HG02798 (cell line): Measurements from ENCODE around the gene LPP.

Experiments
- ATAC-seq: cut with Tn5 transposase; IDR thresholded peaks from one replicate; pipeline ENCODE4 v1.9.1; 2021; ENCODE audit warnings: mild to moderate bottlenecking; ENCODE audit not compliant: unreplicated experiment, poor library complexity

The LPP gene

DNA sequence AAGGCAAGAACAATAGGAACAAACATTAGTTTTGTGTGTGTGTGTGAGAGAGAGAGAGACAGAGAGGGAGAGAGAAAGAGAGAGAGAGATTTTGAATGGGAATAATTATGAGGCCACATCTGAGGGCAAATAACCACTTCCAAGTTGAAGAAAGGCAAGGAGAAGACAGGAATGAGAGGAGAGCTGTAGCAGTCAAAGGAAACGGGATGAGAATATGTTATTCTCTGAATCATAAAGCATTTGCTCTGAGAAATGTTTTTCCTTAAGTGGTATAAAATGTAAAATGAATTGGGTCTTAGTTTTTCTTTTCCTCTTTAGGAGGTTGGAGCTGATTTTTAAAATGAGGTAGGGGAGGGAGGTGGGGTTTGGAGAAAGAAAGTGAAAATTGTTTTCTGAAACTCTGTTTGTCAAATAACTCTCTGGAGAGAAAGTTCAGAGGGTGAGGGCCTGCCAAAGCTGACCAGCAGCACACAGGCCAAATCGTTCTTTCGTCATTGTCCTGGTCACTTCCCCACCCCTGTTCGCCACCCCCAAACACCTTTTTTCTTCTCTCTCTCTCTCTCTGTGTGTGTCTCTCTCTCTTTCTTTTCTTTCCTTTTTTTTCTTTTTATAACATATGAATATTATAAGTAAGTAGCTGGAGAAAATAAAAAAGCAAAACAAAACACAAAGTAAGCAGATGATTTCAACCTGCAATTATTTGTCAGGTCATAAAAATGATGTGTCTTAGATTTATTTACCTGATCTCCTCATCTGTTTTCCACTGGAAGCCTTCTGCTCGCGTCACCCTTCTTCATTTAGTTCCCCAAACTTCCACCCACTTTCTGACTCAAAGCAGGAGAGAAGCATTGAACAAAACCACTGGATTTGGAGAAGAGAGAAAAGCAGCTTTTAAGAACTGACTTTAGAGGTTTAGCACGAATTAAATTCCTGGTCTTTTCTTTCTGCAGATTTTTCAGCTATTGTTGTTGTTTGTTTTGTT lies 110.6 kb downstream of the LPP start:
- no peak for ATAC-seq

DNA sequence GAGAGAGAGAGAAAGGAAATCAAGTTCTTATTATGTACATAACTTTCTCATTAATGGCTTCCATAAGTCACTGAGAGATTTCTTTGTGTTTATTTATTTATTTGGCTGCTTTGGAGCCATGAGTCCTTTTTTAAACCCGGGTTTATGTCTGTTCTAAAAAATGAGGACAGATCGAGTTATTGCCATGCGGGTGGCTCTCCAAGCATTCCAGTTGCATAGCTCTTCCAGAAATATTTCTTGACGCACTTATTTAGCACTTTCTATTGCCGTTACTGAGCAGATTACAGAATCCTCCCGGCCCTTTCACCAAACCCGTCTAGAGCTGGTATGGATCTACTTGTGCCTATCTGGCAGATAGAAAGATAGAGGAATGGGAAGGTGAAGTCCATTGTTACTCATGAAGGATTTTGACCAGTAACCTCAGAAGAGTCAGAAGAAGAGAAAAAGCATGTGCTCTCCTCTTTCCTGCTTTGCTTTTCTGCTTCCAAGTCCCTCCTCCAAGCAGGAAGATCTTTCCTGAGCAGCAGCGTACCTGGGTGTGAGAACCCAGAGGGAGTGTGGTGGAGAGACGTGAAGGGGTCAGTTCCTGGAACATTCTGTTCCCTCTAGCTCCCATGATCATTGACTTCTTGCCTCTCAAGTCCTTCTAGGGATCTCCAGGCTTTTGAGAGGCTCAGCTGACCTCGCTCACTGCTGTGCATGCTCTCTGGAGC lies 112.8 kb downstream of the LPP start:
- ATAC-seq = no peak

DNA sequence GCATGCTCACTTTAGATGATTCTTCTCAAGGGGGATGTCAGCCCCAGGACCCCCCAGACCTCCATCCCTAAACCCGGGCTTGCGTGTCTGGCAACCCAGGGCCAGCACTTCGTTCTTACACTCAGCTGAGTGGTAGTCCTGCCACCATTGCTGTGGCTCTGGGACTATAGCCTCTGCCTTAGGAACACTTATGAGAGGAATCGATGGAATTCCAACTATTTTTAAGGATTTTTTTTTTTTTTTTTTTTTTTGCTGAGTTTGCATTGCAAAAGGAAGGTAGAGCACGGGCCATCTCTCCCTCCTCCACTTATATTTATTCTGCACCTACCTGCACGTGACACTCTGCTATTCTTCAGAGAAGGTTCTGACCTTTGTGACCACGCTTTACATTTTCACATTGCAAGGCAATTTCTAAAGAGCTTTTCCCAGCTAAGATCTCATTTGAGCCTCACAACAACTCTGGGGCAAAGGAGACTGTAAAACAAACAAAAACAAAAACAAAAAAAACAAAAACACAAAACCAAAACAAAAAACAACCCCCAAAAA lies 113.9 kb downstream of the LPP start:
- ATAC-seq = no peak

DNA sequence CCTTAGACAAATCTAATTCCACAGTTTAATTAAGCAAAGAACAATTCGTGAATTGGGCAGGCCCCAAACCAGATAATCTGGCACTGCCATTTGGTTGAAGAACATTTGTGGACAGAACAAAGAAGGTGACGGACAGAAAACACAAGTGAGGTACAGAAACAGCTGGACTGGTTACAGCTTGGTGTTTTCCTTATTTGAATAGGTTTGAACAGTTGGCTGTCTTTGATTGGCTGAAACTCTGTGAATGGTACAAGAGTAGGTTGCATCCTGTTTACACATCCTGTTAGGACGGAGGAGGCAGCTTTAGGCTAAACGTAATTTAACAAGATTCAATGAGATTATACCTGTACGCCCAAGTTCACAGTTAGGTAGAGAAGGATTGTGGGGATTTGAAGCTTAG lies 114.4 kb downstream of the LPP start:
- no peak for ATAC-seq

DNA sequence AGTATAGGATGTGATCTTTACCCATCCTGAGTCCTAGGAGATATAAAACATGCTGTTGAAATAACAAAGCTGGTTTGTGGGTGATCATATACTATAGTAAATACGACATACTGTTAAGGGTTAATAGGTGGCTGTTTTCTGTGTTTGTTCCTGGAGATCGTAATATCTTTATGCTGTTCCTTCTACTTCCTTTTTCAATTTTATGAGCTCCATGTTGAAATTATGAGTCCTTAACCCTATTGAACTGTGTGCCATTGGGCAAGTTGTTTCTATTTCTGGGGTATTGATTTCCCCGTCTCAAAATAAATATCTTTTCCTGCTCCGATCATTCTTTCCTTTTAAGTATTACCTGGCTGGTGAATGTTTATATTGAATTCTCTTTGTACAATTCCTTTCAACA lies 115.1 kb downstream of the LPP start:
- no peak for ATAC-seq

DNA sequence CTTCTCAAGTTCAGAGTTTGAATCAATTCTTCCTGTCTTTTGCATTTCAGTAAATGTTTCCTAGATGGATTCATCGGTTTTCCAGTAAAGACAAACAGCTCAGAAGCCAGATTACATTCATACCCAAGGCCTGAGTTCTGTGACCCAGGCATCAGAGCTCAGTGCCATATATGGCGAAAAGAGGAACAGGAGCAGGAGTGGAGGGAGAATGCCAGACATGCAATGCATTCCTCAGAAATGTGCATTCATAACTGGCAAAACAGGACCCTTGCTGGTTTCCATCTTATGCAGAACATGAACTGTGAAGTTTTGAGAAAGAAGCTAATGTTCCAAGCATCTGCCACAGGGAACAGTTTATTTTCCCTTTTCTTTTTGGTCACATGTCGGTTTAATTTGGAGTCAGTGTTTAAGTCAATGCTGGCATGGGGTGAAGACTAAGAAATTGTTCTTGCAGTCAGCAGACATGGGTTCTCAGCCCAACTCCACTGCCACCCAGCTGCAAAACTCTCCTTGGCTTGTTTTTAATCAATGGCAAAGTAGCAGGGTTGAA lies 116.5 kb downstream of the LPP start:
- ATAC-seq = no peak

DNA sequence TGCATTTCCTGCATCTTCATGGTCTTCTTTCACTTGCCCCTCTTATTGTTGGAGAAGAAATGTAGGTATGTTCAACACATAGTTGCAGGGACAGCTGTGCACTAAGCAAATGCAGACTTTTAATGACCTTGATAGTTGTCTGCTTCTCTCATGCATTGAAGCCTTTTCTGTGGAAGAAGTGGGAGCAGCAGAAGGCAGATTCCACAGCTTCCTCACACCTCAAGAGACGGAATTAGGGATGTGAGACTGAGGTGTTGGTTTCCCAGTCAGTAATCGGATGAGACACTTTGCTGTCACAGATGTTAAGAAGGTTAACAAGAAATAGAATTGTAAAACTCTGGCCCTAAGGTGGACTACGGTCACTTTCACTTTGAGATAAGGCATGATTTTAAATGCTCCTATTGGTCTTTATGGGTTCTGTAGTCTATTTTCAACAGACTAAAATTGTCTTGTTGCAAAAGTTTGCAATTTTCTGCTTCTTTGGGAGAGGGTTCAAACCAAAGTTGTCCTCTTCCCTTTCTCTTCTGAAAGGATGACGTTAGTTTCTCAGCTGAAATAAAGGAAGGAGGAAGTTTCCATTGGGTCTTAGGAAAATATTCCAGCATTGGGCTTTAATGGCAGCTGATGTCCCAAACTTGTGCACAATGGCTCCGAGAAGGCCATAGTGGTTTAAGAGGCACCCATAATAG lies 117.4 kb downstream of the LPP start:
- no peak for ATAC-seq

DNA sequence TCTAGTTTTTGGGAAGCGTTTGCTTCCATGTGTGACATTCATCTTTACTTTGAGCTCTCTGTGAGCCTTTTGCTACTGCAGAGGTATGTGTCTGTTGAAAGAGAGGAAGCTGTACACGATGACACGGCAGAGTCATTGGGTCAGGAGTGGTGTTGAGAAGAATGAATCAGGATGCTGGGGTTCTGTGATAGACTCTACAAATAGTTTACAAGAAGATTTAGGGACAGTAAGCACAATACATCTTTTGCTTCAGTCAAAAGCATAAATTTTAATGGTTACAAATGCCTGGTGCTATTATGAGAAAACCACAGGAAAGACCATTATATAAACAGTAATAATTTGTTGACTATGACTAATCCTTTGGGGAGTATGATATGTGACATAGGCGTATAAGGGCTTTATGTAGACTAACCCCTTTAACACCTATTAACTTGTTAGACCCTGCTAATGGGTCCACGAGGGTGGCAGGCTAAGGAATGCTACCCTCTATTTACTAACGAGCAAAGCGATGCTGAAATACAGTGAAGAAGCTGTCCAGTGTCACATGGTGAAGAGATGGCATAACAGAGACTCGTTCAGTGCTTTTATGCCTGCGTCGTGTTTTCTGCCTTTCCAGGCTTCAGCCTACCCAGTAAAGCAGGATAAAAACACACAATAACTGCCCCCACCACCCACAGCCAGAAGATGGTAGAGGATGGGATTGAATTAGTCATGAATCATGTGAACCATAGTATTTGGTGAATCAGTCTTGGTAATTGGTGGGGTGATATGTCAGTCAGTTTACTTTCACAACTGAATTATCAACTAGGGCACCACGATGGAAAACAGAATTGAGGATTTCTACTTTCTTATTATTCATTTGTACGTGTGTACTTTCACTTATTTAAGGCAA lies 118.8 kb downstream of the LPP start:
- ATAC-seq = no peak

DNA sequence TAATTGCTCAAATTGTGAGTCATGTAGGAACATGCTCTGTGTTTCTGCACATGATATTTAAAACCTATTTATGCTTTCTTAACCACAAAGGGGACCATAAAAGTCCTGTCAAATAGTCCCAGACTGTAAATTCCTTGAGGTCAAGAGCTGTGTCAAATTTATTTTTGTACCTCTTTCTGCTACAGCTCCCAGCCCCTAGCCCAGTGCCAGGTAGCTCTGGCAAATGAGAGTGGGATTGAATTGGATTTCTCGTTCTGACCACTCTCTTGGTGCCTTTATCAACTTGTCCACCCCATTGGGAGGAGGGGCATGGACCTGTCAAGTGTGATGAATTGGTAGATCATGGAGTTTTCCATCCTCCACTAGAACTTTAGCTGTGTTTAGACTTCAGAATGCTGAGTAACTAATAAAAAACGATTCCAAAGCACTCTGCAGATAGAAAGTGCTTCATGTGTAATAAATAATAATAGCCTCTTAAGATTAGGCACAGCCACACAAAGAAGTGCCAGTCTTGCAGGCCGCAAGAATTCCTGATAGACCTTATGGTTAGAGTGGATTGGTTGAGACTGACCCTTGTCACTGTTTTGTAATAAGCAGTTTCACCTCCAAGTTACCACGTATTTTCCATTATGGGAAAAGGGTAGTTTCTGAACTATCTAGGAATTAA lies 120.4 kb downstream of the LPP start:
- no peak for ATAC-seq

DNA sequence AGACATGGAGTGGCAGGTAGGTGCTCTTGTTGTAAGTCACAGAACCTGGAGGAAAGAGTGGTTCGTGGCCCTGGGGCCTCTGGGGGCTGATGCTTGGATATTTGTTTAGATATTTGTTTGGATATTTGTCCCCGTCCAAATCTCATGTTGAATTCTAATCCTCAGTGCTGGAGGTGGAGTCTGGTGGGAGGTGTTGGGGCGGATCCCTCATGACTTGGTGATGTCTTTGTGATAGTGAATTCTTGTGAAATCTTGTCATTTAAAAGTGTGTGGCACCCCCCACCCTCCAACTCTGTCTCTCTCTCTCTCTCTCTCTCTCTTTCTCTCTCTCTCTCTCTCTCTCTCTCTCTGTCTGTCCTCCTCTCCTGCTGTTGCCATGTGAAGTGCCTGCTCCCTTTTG lies 122.4 kb downstream of the LPP start:
- no peak for ATAC-seq

DNA sequence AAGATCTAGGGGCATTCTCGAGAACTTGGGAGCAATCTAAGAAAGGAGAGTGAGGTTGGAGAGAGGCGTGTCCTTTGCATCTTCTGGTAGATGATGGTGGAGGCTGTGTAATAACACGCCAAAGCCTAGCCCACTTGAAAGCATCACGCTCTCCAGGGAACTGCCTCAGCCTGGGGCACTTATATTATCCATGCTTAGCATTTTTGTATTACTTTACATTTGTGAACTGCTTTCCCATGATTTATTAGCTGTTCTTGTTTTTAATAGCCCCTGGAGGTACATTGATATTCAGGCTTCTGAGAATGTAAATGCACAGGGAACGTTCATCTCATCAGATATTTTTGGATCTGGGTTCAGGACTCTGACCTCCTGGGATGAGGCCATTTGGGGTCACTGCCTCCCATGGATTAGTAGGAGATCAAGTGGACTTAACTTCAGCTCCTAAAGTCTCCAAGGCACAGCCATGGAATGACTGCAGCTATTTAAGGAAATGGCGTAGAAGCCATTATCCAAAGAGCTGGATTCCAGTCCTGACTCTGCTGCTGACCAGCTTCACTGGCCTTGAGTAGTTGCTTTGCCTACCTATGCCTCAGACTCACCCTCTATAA lies 124.9 kb downstream of the LPP start:
- no peak for ATAC-seq

DNA sequence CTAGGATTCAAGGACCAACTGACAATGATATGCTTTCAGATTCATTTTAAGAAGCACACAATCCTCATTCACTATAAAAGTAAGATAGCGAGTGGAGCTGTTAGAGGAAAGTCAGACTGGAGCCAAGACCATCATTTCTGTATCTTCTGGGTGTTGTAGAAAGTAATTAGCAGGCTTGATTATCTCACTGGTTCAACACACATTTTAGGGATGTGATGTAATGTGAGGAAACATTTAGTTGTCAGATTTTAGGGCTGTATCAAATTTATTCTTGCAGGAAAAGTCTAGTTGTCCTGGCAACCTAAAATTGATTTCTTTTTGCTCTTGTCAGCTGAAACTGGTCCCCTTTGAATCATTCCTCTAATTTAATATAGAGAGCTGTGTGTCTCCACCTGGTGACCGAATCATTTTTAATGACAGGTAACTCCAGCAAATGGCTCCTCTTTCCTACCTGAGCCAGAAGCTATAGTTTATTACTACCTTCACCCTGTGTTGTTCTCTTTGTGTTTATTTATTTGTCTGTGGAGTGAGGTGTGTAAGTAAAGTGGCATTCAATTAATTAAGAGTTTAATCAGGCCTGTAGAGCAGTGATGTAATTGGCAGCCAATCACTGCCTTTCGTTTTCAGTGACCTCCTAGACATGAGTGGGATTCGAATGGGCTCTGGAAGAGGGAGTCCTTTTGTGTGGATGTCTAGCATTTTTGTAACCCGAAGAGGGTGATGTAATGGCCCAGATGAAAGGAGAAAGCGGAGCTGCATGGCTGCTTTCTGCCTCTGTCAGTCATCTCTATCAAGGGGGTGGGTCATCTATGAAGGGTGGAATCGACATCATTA lies 125.8 kb downstream of the LPP start:
- ATAC-seq = no peak

DNA sequence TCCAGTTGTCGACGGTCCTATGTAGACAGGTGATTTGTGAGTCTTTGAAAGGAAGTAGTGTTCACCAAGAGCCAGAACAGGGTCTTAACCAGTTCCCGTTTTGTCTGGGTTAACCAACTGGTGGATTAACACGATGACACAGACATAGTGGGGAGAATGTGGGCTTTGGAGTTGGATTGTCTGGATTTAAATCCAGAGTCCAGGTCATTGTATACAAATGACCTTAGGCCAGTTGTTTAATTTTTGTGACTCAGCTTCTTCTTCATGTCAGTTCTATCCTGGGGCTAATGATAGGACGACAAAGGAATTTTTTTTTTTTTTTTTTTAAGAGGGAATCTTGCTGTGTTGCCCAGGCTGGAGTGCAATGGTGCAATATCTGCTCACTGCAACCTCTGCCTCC lies 126.7 kb downstream of the LPP start:
- ATAC-seq = no peak

DNA sequence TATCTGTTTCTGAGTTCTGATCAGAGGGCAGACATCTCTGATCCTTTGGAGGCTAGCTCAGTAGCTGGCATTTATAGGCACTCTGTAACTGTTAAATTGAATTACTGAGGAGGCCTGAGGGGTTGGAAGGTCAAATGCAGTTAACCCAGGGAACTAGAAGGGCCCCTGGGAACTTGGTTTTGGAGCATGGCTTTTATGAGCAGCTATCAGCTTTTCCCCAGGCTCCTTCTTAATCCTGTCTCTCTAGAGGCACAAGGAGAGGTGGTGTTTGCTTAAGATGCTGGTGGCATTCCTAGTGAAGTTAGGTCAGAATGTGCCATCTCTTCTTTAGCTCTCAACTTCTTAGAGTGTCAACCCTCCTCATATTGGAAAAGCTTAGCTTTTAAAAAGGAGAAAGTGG lies 128.9 kb downstream of the LPP start:
- no peak for ATAC-seq

DNA sequence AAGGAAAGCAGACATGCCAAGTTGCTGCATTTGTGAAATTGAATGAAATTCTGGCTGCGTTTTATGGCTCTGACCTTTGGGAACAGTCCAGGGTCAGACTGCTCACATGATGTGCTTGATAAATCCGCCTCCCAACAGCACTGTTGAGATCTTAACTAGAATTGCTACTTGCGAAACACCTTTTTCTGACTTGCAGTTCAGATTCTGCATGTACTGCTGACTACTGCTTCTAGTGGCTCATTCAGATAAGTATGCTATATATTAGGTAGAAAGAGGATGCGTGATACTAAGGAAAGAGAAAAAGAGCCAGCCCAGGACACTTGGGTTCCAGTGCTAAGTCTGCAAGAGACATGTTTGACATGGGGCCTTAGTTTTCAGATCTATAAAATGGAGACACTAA lies 129.4 kb downstream of the LPP start:
- no peak for ATAC-seq

DNA sequence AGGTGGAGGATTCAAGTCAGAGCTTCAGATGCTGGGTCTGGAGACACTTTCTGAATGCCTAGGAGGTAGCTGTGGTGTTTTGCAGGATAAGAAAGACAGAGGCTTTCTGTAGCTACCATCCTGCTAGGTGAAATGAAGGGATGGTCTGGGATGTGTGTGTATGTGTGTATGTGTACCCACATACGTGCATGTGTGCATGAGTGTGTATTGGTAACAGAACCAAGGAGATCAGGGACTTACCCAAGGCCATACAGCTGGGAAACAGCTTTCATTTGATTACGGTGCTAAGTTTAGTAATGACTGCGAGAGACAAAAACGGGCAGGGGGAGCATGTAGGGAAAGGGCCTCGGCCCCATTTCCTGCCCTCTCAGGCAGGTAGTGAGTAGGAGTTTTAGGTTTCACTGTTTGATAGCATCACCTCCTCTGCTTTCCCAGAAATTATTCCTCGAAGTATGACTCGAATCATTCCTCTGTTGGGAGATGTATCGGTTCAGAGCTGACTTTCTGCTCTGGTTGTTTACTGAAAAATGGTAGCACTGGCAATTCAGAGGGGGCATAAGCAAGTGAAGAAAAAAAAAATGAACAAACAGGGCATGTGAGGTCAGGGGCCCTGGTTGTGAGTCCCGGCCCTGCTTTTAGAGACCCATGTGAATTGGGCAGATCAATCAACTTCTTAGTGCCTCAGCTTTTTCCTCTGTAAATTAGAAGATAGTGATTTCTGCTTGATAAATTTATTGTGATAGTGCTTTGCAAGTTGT lies 130.7 kb downstream of the LPP start:
- ATAC-seq = no peak

DNA sequence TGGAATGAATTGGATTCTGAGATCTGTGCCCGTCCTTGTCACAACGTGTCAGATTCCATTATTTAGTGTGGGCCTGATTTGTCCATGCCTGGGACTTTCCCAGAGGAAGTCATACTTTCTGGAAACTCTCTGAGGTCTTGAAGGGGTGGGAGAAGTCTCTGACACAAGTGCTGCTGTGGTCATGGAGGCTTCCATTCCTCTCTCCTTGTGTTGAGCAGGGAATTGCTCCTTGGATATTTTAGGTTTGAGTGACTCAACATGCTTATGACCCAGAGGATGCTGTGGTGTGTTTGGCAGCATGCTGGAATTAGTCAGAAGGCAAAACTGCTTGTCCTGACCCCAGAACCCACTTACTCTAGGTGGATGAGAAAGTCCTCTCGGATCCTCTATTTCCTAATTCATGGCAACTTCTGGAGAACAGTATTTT lies 132.1 kb downstream of the LPP start:
- no peak for ATAC-seq
